Activated B cell treated with CpG ODN at 0.5 μM for 24 hours (primary cell): Measurements from ENCODE around the gene GLCCI1. TPM values are rescaled to one million over a fixed set of nuclear protein-coding genes. Genes with fewer than 3 reads are reported as not detected.
A peak's percentile ranks its signal among the peaks of the same experiment; 100 is the strongest.

ENCODE experiments used
- ATAC-seq: fragments of 200-7000 bp; cut with Tn5 transposase; one replicate; pipeline ENCODE4 v1.10.0; 2021; ENCODE audit warnings: low read depth, mild to moderate bottlenecking, moderate library complexity
- CTCF ChIA-PET: fragments of 350-600 bp; sonication (Branson Sonifier 250); formaldehyde crosslinking; loops from one replicate; lab custom pipeline; 2021; ENCODE audit warnings: antibody characterized with exemption; lab: Charles Lee
- POLR2A ChIA-PET: fragments of 350-600 bp; sonication (Branson Sonifier 250); formaldehyde crosslinking; loops from one replicate; lab custom pipeline; 2021; ENCODE audit warnings: antibody characterized with exemption; lab: Charles Lee
- DNase-seq: peaks from one replicate; pipeline ENCODE4 v3.0.0; 2022
- H3K27ac Mint-ChIP-seq: one replicate; pipeline ENCODE4 v1.8.0; 2020; ENCODE audit warnings: mixed read lengths
- H3K27me3 Mint-ChIP-seq: one replicate; pipeline ENCODE4 v1.8.0; 2021; ENCODE audit warnings: mixed read lengths
- H3K36me3 Mint-ChIP-seq: one replicate; pipeline ENCODE4 v1.8.0; 2021; ENCODE audit warnings: low read depth, mixed read lengths
- H3K4me1 Mint-ChIP-seq: one replicate; pipeline ENCODE4 v1.8.0; 2021; ENCODE audit warnings: mixed read lengths
- H3K4me3 Mint-ChIP-seq: one replicate; pipeline ENCODE4 v1.8.0; 2020; ENCODE audit warnings: mild to moderate bottlenecking, mixed read lengths
- H3K9me3 Mint-ChIP-seq: one replicate; pipeline ENCODE4 v1.8.0; 2020; ENCODE audit warnings: mixed read lengths
- CTCF ChIP-seq: fragments of 200-600 bp; IDR thresholded peaks from one replicate; pipeline ENCODE4 v1.8.0; 2022; ENCODE audit warnings: antibody characterized with exemption, mild to moderate bottlenecking
- intact Hi-C: fragments of 100-400 bp; cut with micrococcal nuclease; formaldehyde crosslinking; loops from one replicate; pipeline ENCODE4 v1.15.1; 2024
- total RNA-seq: library from RNA; stranded (reverse); gene quantifications from 2 replicates; pipeline ENCODE4 v1.2.3, GENCODE V29; 2022

The GLCCI1 gene
- total RNA-seq, 1 donor from 2014 or later, result 37.4 TPM

GRCh38 chr7:7932553-7932952 is 36.0 kb upstream of the GLCCI1 start:
- ChIA-PET CTCF (no interaction called here), POLR2A (no interaction called here)
- intact Hi-C loops, result no loop called here
- no peak for ATAC-seq
- DNase-seq, result no peak
- Mint-ChIP-seq H3K27ac (no peak overlapping the region), H3K4me1 (no peaks in the 10 kb centered on the region), H3K36me3 (no peaks in the 10 kb centered on the region), H3K27me3 (no peaks in the 10 kb centered on the region), H3K9me3 (no peaks in the 10 kb centered on the region), H3K4me3 (no peak overlapping the region)
- TF ChIP-seq CTCF, result no peak

GRCh38 chr7:7933915-7934526 is 34.6 kb upstream of the GLCCI1 start:
- TF ChIP-seq CTCF, result no peak
- H3K27me3 Mint-ChIP-seq, result no peaks in the 10 kb centered on the region
- H3K4me3 Mint-ChIP-seq, result no peak overlapping the region
- DNase-seq (no peak), ATAC-seq (no peak)
- no peak overlapping the region for H3K27ac Mint-ChIP-seq
- no peaks in the 10 kb centered on the region for H3K4me1 Mint-ChIP-seq
- intact Hi-C loops, result no loop called here
- H3K9me3 Mint-ChIP-seq, result no peaks in the 10 kb centered on the region
- no peaks in the 10 kb centered on the region for H3K36me3 Mint-ChIP-seq
- POLR2A ChIA-PET, result interaction anchor here (0.6 kb wide), 3 partner anchors 12 to 294 kb away, joined by 6 to 11 read pairs (median 10); partner anchors contain the start of gene UMAD1
- CTCF ChIA-PET, result no interaction called here

GRCh38 chr7:7934945-7935344 is 33.7 kb upstream of the GLCCI1 start:
- ChIA-PET CTCF (no interaction called here), POLR2A (interaction anchor here (0.6 kb wide), 3 partner anchors 13 to 294 kb away, joined by 6 to 11 read pairs (median 10); partner anchors contain the start of gene UMAD1)
- no peak for DNase-seq
- no peak for ATAC-seq
- TF ChIP-seq CTCF, result no peak
- Mint-ChIP-seq H3K36me3 (no peaks in the 10 kb centered on the region), H3K9me3 (no peaks in the 10 kb centered on the region), H3K4me1 (no peaks in the 10 kb centered on the region), H3K27ac (no peak overlapping the region), H3K27me3 (no peaks in the 10 kb centered on the region), H3K4me3 (no peak overlapping the region)
- intact Hi-C loops, result no loop called here

GRCh38 chr7:7938471-7938870 is 30.1 kb upstream of the GLCCI1 start:
- no peak overlapping the region for H3K4me3 Mint-ChIP-seq
- H3K27ac Mint-ChIP-seq, result no peak overlapping the region
- H3K36me3 Mint-ChIP-seq, result no peaks in the 10 kb centered on the region
- ChIA-PET POLR2A (no interaction called here), CTCF (no interaction called here)
- TF ChIP-seq CTCF, result no peak
- no peak for ATAC-seq
- no peak for DNase-seq
- intact Hi-C loops, result no loop called here
- no peaks in the 10 kb centered on the region for H3K27me3 Mint-ChIP-seq
- peaks cover 2% of the 10 kb centered on the region for H3K4me1 Mint-ChIP-seq
- H3K9me3 Mint-ChIP-seq, result no peaks in the 10 kb centered on the region

GRCh38 chr7:7943951-7944350 is 24.6 kb upstream of the GLCCI1 start:
- Mint-ChIP-seq H3K9me3 (no peaks in the 10 kb centered on the region), H3K27me3 (no peaks in the 10 kb centered on the region), H3K4me1 (peaks cover 28% of the 10 kb centered on the region), H3K27ac (peak overlapping the region; percentile 79), H3K4me3 (no peak overlapping the region), H3K36me3 (no peaks in the 10 kb centered on the region)
- ChIA-PET POLR2A (interaction anchor here (1.2 to 5.0 kb wide), 8 partner anchors 16 to 303 kb away, joined by 4 to 75 read pairs (median 6); partner anchors contain the start of genes GLCCI1 and UMAD1), CTCF (interaction anchor here (1.2 to 1.6 kb wide), 5 partner anchors 24 to 263 kb away, joined by 3 to 6 read pairs (median 5); no protein-coding TSS in a partner anchor)
- TF ChIP-seq CTCF, result no peak
- intact Hi-C loops, result loop anchor here (2.0 kb wide), 1 partner anchor 75 kb away; no protein-coding TSS in a partner anchor
- no peak for ATAC-seq
- DNase-seq, result no peak
